GM19455 (cell line): Measurements from ENCODE around the gene CCDC124.

ENCODE experiments used
- ATAC-seq: cut with Tn5 transposase; IDR thresholded peaks from one replicate; pipeline ENCODE4 v1.9.1; 2021; ENCODE audit not compliant: unreplicated experiment

Gene CCDC124

DNA sequence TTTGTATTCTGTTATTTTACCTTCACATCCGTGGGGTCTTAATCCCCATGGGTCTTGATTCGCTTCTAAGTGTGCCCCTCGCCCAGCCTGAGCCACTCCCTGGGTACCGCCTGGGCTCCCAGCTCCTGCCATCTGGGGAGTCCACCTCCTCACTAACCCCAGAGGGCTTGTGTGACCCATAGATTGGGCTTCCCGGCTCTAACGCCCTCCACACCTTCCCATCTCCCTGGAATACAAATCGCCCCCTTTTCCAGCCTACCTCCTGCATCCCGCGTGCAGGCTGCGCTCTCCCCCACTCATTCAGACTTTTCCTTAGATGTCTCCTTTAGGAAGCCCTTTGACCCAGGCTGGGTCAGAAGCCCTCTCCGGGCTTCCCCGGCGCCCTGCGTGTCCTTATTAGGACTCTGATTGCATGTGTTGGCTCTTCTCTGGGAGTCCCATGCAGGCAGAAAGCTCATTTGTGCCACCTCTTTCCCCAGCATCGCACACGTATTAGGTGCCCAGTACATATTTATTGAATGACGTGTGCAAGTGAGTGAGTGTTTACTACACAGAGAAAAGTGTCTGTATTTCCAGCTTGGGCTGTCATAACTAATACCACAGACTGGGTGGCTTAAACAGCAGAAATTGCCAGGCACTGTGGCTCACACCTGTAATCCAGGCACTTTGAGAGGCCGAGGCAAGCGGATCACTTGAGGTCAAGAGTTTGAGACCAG lies 757 bp downstream of the CCDC124 start:
- no peak for ATAC-seq

DNA sequence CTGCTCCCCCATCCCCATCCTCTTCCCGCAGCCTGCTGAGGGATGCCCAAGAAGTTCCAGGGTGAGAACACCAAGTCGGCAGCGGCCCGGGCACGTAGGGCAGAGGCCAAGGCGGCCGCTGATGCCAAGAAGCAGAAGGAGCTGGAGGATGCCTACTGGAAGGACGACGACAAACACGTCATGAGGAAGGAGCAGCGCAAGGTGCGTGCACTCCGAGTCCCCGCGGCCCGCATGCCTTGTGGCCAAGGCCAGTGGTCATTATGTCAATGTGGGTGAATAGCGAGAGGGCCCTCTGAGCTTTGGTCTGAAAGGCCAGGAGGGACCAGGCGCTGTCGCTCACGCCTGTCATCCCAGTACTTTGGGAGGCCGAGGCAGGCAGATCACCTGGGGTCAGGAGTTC lies 3.6 kb downstream of the CCDC124 start:
- no peak for ATAC-seq

GRCh38 chr19:17937371-17937900 lies 4.6 kb downstream of the CCDC124 start:
- no peak for ATAC-seq

DNA sequence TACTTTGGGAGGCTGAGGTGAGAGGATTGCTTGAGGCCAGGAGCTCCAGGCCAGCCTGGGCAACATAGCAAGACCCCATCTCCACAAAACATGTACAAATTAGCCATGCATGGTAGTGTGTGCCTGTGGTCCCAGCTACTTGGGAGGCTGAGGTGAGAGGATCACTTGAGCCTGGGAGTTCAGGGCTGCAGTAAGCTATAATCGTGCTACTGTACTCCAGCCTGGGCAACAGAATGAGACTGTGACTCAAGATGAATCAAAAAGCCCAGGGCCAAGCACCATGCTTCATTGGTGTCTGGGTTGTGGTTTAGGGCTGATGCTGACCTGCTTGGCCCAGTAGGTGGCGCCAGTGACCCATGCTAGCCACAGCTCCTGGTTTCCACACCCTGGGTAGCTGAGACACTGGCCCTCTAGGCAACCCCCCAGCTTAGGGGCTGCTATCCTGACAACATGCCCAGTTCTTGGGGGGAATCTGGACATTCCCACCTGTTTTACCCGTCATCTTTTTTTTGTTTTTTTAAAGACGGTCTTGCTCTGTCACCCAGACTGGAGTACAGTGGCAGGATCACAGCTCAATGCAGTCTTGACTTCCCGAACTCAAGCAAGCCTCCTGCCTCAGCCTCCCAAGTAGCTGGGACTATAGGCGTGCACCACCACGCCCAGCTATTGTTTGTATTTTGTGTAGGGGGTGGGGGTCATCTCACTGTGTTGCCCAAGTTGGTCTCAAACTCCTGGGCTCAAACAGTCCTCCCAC lies 5.5 kb downstream of the CCDC124 start:
- no peak for ATAC-seq

GRCh38 chr19:17942181-17942580 lies 9.4 kb downstream of the CCDC124 start:
- no peak for ATAC-seq

GRCh38 chr19:17942582-17943273 lies 9.9 kb downstream of the CCDC124 start:
- ATAC-seq, result no peak

- no peak for ATAC-seq
These were observed 10.7 kb downstream of the CCDC124 start for GRCh38 chr19:17943274-17944221.

DNA sequence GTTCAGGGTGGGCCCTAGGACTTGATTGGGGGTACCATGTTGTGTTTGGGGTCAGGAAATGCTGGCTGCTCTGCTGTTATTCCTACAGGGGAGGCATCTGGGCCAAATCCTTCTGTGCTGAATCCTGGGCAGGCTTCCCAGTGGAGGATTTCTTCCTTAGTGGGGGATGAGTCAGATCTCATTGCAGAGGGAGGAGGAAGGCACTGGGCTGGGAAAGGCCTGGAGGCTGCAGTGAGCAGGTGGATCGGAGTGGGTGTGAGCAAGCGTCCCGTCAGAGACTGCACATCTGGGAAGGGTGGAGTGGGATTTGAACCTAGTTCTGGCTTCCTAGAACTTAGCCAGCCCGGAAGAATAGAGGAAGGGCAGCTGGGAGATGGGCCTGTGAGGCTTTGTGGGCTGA lies 11.5 kb downstream of the CCDC124 start:
- ATAC-seq, result no peak

DNA sequence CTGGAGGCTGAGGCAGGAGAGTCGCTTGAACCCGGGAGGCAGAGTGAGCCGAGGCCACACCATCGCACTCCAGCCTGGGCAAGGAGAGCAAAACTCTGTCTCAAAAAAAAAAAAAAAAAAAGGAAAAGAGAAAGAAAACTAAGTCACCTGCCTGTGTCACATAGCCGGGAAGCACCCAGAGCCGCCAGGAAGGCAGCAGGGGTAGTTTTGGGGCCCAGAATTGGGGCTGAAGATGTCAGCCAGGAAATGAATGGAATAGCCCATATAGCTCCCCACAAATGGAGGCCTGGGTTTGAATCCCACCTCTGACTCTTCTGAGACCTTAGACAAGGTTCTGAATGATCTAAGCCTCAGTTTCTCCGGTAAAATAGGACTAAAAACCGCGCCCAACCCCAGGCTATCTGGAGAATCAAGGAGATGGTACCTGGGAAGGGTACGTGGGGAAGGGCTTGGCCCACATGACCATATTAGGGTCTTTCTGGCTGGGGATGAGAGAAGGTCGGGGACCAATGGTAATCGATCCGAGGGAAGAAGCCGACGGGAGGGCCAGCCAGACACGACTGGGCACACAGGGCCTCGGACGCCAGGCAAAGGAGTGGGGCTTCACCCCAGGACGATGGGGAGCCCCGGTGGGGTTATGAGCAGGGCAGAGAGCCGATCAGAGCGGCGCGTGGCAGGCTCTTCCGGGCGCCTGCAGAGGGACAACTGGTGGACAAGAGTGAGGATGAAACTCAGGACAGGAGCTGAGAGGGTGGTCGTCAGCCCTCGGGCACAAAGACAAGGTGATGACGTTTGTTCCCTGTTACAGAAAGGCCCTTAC lies 14.4 kb downstream of the CCDC124 start:
- peak; percentile 35 for ATAC-seq

GRCh38 chr19:17947815-17948513 lies 15.1 kb downstream of the CCDC124 start:
- peak; percentile 62 for ATAC-seq

DNA sequence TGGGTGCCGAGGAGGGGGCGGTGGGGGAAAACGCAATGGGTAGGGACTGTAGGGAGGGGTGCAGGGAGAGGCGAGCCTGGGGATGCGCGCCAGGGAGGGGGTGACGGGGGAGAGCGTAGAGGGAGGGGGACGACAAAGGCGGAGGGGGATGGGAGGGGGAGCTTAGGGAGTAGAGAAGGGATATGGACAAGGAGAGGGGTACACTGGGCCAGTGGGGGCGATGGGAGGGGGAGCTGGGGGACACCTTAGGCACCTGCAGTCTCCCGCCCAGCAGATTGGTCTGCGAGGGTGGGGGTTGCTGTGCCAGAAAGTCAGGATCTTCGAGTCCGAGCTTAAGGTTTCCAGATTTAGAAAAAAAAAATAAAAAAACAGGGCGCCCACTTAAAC lies 15.7 kb downstream of the CCDC124 start:
- no peak for ATAC-seq

DNA sequence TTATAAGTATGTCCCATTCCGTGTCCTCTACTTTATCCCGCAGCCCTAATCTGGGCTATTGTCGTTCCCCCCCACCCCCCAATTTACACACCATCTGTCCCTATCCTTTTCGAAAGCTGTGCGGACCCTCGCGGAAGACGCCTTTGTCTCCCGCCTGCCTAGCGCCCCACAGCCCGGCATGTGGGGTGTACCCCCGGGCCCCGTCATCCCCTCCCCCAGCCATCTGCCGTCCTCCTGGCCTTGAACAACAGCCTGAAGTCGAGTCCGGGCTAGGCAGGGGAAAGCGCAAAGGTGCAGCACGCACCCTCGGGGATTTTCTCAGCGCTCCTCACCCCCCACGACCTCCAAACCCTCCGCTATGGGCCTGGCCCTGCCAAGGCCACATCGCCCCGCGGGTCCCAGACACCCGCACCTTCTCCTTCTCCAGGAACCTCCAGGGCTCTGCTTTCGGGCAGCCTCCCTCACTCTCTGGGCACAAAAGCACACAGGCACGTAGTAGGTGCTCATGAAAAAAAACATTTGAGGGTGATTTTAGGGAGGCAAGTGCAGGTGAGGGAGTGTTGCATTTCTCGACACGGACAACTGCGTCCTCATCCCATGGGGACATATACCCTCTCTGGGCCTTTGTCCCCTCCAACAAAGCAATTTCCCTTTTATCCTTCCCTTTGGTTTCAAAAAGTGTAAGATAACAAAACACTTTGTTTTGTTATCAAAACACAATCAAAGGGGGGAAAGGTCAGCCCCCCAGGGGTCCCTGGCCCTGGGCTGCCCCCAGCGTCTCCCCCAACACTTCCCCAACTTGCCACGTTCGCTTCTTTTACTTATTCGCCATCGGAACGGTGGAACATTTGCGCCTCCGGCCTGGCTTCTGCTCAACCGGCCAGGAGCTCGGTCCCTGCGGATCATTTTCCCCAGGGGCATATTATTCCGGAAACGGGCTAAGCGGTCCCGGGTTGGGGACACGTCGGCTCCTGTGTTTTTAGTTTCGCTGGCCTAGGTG lies 16.4 kb downstream of the CCDC124 start:
- ATAC-seq, result no peak

DNA sequence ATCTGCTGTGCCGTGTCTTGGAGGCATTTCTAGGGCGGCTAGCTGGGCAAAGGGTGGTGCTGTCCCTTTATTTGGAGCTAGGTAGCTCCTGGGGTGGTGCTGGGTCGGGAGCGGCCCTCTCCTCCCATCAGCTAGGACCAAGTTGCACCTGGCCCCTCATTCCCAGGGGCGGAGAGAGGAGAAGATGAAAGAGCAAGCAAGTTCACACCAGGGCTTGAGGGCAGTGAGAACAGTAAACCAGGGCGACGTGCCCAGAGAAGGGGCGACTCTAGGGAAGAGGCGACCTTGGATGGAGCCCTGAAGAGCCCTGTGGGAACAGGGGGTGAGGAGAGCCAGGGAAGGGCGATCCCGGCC lies 17.1 kb downstream of the CCDC124 start:
- no peak for ATAC-seq

DNA sequence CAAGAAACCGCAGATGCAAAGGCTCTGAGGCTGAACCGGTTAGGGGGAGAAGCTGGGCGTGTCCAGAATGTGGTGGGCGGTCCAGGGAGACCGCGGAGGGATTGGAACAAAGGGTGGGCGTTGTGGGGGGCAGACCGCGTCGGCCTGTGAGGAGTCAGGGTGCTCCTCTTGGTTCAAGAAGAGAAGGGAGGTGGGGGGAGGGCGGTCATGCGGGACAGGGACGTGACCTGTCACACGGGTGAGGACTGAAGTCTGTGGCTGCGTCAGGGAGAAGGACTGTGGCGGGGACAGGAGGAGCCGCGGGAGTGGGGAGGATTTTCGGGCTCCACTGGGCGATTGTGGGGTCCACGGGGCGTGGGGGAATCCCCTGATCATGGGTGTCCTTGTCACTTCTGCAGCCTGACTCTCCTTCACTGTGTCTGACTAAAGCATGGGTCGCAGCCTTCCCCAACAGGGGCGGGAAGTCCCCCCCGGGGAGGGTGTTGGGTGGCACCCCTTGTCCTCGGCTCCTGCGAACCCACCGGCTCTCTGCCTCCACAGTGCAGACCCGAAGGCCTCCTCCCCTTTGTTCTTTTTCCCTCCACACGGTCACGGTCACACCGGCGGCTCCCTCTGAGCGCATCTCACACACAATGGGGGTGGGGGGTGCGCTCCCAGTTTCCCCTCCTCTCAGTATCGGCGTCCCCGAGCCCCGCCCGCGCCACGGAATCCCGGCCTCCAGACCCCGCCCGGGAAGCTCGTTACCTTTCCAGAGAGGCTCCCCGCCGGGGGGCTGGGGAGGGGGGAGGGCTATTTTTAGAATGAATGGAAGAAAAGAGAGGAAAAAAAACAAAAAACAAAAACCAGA lies 17.7 kb downstream of the CCDC124 start:
- no peak for ATAC-seq

DNA sequence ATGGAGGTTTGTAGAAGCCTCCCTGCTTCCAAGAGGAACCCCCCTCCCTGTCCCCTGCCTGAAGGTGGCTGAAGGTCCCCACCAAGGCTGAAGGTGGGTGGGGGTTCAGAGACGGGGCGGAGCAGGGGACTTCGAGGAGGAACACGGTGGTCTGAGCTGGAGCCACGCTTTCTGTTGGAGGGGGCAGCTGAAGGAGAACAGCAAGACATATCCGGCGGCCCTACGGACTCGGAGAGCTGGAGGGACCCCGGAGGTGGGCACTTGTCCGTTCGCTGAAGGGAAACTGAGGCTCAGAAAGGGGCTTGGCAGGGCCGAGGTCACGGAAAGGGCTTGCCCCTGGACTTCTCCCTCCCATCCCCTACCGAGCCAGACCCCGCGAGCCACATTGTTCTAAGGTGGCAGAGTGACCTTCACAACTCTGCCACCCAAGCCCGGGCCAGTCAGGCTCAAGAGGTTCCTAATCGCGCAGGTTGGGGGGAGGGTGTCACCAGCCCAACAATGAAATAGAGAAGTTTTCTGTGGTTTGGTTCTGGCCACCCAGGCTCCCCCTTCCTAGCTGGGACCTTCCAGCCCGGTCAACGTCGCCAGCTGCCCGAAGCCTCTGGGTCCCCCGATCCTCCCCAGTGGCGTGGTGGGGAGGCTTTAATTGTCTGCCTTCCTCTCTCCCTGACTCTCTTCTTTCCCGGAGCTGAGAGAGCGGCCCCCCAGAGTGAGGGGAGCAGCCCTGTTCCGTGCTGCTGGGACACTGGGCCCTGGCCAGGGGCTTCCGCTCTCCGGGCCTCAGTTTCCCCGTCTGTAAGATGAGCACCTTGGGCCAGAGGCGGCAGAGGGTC lies 18.6 kb downstream of the CCDC124 start:
- ATAC-seq, result no peak
